GM13976 (cell line): ENCODE data around the gene GLG1.
A peak's percentile ranks its signal among the peaks of the same experiment; 100 is the strongest.

ENCODE experiments used
- DNase-seq: peaks from one replicate; pipeline ENCODE4 v3.0.0; 2012; ENCODE audit warnings: low spot score
- CTCF ChIP-seq: IDR thresholded peaks from 2 replicates; pipeline ENCODE4 v1.5.1; 2012; ENCODE audit warnings: borderline replicate concordance, mild to moderate bottlenecking; ENCODE audit not compliant: insufficient read depth; ENCODE audit errors: extremely low read depth, missing control alignments, control extremely low read depth
- in situ Hi-C: fragments of 300-500 bp; cut with MboI; formaldehyde crosslinking; loops from one replicate; pipeline ENCODE4 v1.12.0; 2022; ENCODE audit warnings: low sequenced_read_pairs, mixed read lengths, inconsistent platforms; ENCODE audit not compliant: unreplicated experiment

GLG1 gene

GRCh38 chr16:74474416-74474815 lies 132.5 kb downstream of the GLG1 start:
- DNase-seq: no peak
- in situ Hi-C loops: loop anchor here (25.0 kb wide), 1 partner anchor 138 kb away; the partner anchor contains the start of gene GLG1
- TF ChIP-seq CTCF: no peak

GRCh38 chr16:74472540-74472939 lies 134.4 kb downstream of the GLG1 start:
- no peak for TF ChIP-seq CTCF
- DNase-seq: no peak
- in situ Hi-C loops: loop anchor here (25.0 kb wide), 1 partner anchor 140 kb away; the partner anchor contains the start of gene GLG1

DNA sequence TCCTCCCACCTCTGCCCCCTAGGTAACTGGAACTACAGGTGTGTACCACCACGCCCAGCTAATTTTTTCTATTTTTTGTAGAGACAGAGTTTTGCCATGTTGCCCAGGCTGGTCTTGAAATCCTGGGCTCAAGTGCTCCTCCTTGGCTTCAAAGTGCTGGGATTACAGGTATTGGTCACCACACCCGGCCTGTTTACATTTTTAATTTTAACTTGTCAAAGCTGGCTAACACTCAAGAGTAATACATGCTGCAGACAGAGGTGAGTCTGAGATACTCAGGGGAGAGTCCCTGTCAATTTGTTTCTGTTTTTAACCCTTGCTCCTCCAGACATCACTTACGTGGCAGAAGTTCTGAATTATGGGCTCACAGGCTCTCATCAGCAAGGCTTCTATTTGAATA lies 134.9 kb downstream of the GLG1 start:
- TF ChIP-seq CTCF: no peak
- in situ Hi-C loops: loop anchor here (25.0 kb wide), 1 partner anchor 140 kb away; the partner anchor contains the start of gene GLG1
- DNase-seq: no peak

- DNase-seq: no peak
- in situ Hi-C loops: loop anchor here (25.0 kb wide), 1 partner anchor 142 kb away; the partner anchor contains the start of gene GLG1
- TF ChIP-seq CTCF: no peak
Observed at GRCh38 chr16:74469946-74470478, 136.9 kb downstream of the GLG1 start.

DNA sequence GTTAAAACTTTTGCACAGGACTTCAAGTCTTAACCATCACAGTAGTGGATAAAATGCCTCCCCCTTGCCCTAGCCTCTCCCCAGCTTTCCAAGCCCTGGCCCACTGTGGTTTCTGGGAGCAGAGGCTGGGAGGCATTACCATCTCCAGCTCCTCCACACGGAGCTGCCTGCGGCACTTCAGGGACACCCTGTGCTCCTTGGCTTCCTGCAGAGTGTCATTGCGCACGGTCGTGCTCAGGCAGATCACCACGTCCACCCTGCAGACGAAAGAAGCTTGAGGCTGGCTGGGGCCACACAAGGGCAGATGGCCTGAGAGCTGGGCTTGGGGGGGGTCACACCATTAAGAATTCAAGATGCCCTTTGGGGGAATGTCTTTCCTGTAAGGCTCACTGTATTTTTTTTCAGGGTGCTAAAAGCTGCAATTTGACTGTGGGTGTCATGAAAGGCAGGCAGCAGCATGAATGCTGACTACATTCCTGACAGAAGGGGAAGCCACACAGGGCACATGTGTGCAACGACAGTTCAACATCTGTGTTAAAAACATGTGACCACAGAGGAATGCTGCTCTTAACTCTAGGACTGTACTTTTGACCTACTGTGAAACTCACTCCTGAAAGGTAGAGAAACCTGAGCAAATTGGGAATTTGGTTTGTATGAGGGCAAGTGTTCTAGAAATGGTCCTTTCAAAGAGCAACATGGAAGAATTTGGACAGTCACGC lies 137.9 kb downstream of the GLG1 start:
- TF ChIP-seq CTCF: no peak
- in situ Hi-C loops: loop anchor here (25.0 kb wide), 1 partner anchor 143 kb away; the partner anchor contains the start of gene GLG1
- no peak for DNase-seq

GRCh38 chr16:74466872-74467271 lies 140.0 kb downstream of the GLG1 start:
- in situ Hi-C loops: loop anchor here (25.0 kb wide), 1 partner anchor 145 kb away; the partner anchor contains the start of gene GLG1
- DNase-seq: peak; percentile 47
- no peak for TF ChIP-seq CTCF
